Measurements from ENCODE around the gene TMEM273. TPM values are rescaled to one million over a fixed set of nuclear protein-coding genes. Genes with fewer than 3 reads are reported as not detected.

Gene TMEM273
- total RNA-seq, 2 experiments from 2014 or later, result 44.9 to 72.0 TPM

- no peak for ATAC-seq
- H3K27ac Mint-ChIP-seq, result peak overlapping the region; percentile 77
- peaks cover 37% of the 10 kb centered on the region for H3K4me1 Mint-ChIP-seq
- peaks cover 3% of the 10 kb centered on the region for H3K36me3 Mint-ChIP-seq
- H3K4me3 Mint-ChIP-seq, result peak overlapping the region; percentile 36
- H3K9me3 Mint-ChIP-seq (ENCODE audit: low read depth), result no peaks in the 10 kb centered on the region
- H3K27me3 Mint-ChIP-seq, result peaks cover 24% of the 10 kb centered on the region
- DNase-seq, result no peak
- CTCF ChIA-PET, result no interaction called here
These were observed 6.2 kb upstream of the TMEM273 start for GRCh38 chr10:49194212-49194920.

GRCh38 chr10:49191349-49191748 is 3.2 kb upstream of the TMEM273 start:
- ATAC-seq (no peak), DNase-seq (no peak)
- CTCF ChIA-PET, result no interaction called here
- peak overlapping the region; percentile 72 for H3K4me3 Mint-ChIP-seq
- peaks cover 6% of the 10 kb centered on the region for H3K36me3 Mint-ChIP-seq
- H3K9me3 Mint-ChIP-seq (ENCODE audit: low read depth), result no peaks in the 10 kb centered on the region
- peak overlapping the region; percentile 80 for H3K27ac Mint-ChIP-seq
- H3K4me1 Mint-ChIP-seq, result peaks cover 65% of the 10 kb centered on the region
- no peaks in the 10 kb centered on the region for H3K27me3 Mint-ChIP-seq

GRCh38 chr10:49189422-49189821 is 1.2 kb upstream of the TMEM273 start:
- H3K27ac Mint-ChIP-seq, result peak overlapping the region; percentile 80
- H3K27me3 Mint-ChIP-seq, result no peaks in the 10 kb centered on the region
- DNase-seq (no peak), ATAC-seq (no peak)
- no peaks in the 10 kb centered on the region for H3K9me3 Mint-ChIP-seq (ENCODE audit: low read depth)
- CTCF ChIA-PET, result interaction anchor here (1.0 to 2.0 kb wide), 4 partner anchors 12 to 533 kb away, joined by 3 to 5 read pairs (median 4); no protein-coding TSS in a partner anchor
- peaks cover 6% of the 10 kb centered on the region for H3K36me3 Mint-ChIP-seq
- peak overlapping the region; percentile 78 for H3K4me3 Mint-ChIP-seq
- peaks cover 77% of the 10 kb centered on the region for H3K4me1 Mint-ChIP-seq

DNA sequence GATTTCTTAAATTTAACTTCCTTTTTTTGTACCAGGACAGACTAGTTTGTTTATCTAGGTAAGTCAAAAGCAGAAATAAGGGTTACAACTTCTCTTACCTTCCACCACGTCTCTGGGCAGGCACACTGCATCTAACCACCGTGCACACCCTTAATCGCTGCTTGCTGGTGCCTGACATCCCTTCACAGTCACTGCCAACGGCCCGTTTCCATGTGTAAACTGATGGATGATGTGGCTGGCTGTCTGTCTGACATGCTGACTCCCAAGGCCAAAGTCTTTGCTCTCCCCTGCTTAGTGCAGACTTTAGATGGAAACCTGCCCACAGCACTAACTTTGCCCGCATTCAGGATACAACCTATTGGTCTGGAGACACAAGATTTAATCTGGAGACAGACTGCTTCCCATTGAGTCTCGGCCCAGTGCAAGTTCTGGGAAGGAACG is 1.1 kb downstream of the TMEM273 start:
- no peaks in the 10 kb centered on the region for H3K27me3 Mint-ChIP-seq
- ATAC-seq (no peak), DNase-seq (no peak)
- H3K4me1 Mint-ChIP-seq, result peaks cover 84% of the 10 kb centered on the region
- no peaks in the 10 kb centered on the region for H3K9me3 Mint-ChIP-seq (ENCODE audit: low read depth)
- peak overlapping the region; percentile 80 for H3K27ac Mint-ChIP-seq
- peak overlapping the region; percentile 78 for H3K4me3 Mint-ChIP-seq
- CTCF ChIA-PET, result no interaction called here
- H3K36me3 Mint-ChIP-seq, result peaks cover 12% of the 10 kb centered on the region

GRCh38 chr10:49186613-49187012 is 1.6 kb downstream of the TMEM273 start:
- DNase-seq, result no peak
- CTCF ChIA-PET, result no interaction called here
- H3K4me3 Mint-ChIP-seq, result peak overlapping the region; percentile 78
- H3K27me3 Mint-ChIP-seq, result no peaks in the 10 kb centered on the region
- peak overlapping the region; percentile 80 for H3K27ac Mint-ChIP-seq
- peaks cover 14% of the 10 kb centered on the region for H3K36me3 Mint-ChIP-seq
- ATAC-seq, result no peak
- peaks cover 88% of the 10 kb centered on the region for H3K4me1 Mint-ChIP-seq
- H3K9me3 Mint-ChIP-seq (ENCODE audit: low read depth), result no peaks in the 10 kb centered on the region

- peaks cover 12% of the 10 kb centered on the region for H3K36me3 Mint-ChIP-seq
- ATAC-seq (no peak), DNase-seq (no peak)
- CTCF ChIA-PET, result no interaction called here
- H3K4me1 Mint-ChIP-seq, result peaks cover 88% of the 10 kb centered on the region
- H3K27me3 Mint-ChIP-seq, result no peaks in the 10 kb centered on the region
- H3K9me3 Mint-ChIP-seq (ENCODE audit: low read depth), result no peaks in the 10 kb centered on the region
- peak overlapping the region; percentile 68 for H3K27ac Mint-ChIP-seq
- peak overlapping the region; percentile 51 for H3K4me3 Mint-ChIP-seq
These were observed 3.0 kb downstream of the TMEM273 start for GRCh38 chr10:49185213-49185612.

DNA sequence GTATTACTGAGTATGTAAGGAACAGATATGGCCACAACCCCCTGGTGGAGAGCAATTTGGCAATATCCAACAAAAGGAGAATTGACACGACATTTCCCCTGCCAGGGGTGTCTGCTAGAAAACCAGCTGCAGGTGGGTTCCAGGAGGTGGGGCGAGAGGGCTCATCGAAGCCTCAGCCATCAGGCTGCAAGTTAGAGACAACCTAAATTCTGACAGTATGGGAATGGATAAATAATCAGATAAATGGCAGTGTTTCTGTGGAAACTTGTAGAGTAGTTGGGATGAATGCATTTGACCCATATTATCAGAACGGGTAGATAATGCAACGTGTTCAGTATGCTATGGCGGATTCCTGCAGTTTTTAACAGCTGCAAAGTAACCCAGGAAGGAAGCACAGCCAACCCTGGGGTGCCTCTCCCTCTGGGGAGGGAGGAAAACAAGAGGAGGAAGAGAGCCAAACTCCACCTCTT is 3.5 kb downstream of the TMEM273 start:
- H3K4me1 Mint-ChIP-seq, result peaks cover 88% of the 10 kb centered on the region
- ATAC-seq (no peak), DNase-seq (peak; percentile 42)
- peaks cover 12% of the 10 kb centered on the region for H3K36me3 Mint-ChIP-seq
- H3K9me3 Mint-ChIP-seq (ENCODE audit: low read depth), result no peaks in the 10 kb centered on the region
- peak overlapping the region; percentile 63 for H3K4me3 Mint-ChIP-seq
- peak overlapping the region; percentile 91 for H3K27ac Mint-ChIP-seq
- H3K27me3 Mint-ChIP-seq, result no peaks in the 10 kb centered on the region
- CTCF ChIA-PET, result interaction anchor here (1.2 kb wide), 1 partner anchor 529 kb away, joined by 3 read pairs; no protein-coding TSS in a partner anchor

DNA sequence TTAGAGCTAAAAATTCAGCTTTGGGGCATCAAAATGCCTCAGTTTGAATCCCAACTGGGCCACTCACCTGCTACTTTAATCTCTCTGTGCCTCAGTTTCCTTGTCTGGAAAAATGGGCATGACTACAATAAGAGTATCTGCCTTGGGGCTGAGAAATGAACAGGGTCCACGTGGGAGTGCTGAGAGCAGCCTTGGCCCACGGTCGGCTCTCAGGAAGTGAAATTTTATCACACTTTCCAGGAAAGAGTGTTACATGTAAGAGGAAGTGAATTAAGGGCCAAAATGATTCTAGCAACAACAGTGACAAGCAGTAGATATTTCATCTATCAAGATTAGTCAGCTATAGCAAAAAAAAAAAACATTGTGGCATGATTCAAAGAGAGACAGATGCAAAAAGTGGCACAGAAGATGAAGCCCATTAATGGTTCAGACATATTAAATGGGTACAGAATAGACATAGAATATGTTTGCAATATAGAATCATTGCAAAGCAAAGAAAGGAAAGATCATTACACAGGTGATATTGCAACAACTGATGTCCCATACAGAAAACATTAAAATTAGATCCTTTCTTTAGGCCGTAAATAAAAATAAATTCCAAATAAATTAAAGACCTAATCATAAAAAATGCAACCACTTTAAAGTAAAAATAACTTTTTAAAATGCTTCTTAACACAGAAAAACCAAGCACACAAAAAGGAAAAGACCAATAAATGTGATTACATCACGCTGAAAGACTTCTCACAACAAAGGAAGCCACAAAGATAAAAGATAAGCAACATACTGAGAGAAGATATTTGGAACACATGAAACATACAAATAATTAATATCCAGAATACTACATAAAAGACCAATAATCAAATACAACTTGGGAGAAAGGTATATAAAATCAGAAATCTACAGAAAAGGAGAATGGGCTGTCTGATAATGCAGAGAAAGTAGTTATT is 4.3 kb downstream of the TMEM273 start:
- peaks cover 12% of the 10 kb centered on the region for H3K36me3 Mint-ChIP-seq
- CTCF ChIA-PET, result interaction anchor here (1.2 kb wide), 1 partner anchor 528 kb away, joined by 3 read pairs; no protein-coding TSS in a partner anchor
- peaks cover 87% of the 10 kb centered on the region for H3K4me1 Mint-ChIP-seq
- no peaks in the 10 kb centered on the region for H3K9me3 Mint-ChIP-seq (ENCODE audit: low read depth)
- DNase-seq, result peak; percentile 74
- peak; percentile 70 for ATAC-seq
- no peaks in the 10 kb centered on the region for H3K27me3 Mint-ChIP-seq
- H3K4me3 Mint-ChIP-seq, result peak overlapping the region; percentile 63
- H3K27ac Mint-ChIP-seq, result peak overlapping the region; percentile 91

- Mint-ChIP-seq H3K36me3 (peaks cover 12% of the 10 kb centered on the region), H3K9me3 (ENCODE audit: low read depth) (no peaks in the 10 kb centered on the region), H3K4me1 (peaks cover 87% of the 10 kb centered on the region), H3K27ac (peak overlapping the region; percentile 84), H3K27me3 (no peaks in the 10 kb centered on the region), H3K4me3 (no peak overlapping the region)
- no peak for DNase-seq
- ATAC-seq, result no peak
- CTCF ChIA-PET, result interaction anchor here (1.6 kb wide), 1 partner anchor 19 kb away, joined by 4 read pairs; no protein-coding TSS in a partner anchor
These were observed 5.4 kb downstream of the TMEM273 start for GRCh38 chr10:49182776-49183175.

GRCh38 chr10:49180444-49180860 is 7.7 kb downstream of the TMEM273 start:
- peaks cover 88% of the 10 kb centered on the region for H3K4me1 Mint-ChIP-seq
- CTCF ChIA-PET, result no interaction called here
- H3K27ac Mint-ChIP-seq, result peak overlapping the region; percentile 90
- DNase-seq (no peak), ATAC-seq (no peak)
- H3K36me3 Mint-ChIP-seq, result peaks cover 15% of the 10 kb centered on the region
- H3K27me3 Mint-ChIP-seq, result no peaks in the 10 kb centered on the region
- peak overlapping the region; percentile 43 for H3K4me3 Mint-ChIP-seq
- no peaks in the 10 kb centered on the region for H3K9me3 Mint-ChIP-seq (ENCODE audit: low read depth)

DNA sequence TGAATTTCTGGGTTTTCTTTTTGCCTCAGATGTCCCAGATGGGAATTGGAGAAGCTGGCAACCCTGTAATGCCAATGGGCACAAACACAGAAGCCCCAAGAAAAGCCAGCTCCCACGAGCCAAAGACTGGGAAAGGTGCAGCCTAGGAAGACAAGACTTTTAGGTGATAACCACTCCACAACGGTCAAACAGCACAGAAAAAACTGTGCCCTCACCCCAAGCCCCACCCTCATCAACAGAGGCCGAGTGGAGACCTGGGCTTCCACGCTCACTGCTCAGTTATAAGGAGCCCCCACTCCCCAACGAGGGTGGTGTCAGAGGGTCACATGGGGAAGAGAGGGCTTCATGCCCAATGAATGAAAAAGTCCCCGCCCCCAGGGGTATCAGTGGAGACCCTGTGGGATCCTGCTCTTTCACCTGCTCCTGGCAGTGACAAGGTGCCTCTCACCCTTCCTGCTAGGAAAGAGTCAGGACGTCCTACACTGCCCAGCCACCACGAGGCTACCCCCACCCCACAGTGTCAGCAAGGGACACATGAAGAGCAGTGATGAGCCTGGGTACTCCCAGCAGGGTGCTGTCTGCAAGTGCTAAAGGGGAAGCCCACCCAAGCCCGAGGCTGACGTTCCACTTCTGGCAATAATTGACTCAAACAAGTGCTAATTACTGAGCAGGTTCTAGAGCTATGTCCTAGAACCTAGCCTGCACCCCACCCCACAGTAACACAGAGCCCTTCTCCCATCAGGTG is 8.3 kb downstream of the TMEM273 start:
- H3K9me3 Mint-ChIP-seq (ENCODE audit: low read depth), result no peaks in the 10 kb centered on the region
- H3K4me1 Mint-ChIP-seq, result peaks cover 90% of the 10 kb centered on the region
- DNase-seq, result peak; percentile 59
- H3K4me3 Mint-ChIP-seq, result peak overlapping the region; percentile 43
- H3K36me3 Mint-ChIP-seq, result peaks cover 17% of the 10 kb centered on the region
- no peaks in the 10 kb centered on the region for H3K27me3 Mint-ChIP-seq
- peak; percentile 17 for ATAC-seq
- CTCF ChIA-PET, result interaction anchor here (1.2 kb wide), 1 partner anchor 23 kb away, joined by 3 read pairs; no protein-coding TSS in a partner anchor
- peak overlapping the region; percentile 90 for H3K27ac Mint-ChIP-seq

- H3K4me3 Mint-ChIP-seq, result no peak overlapping the region
- H3K27ac Mint-ChIP-seq, result peak overlapping the region; percentile 99
- DNase-seq, result peak; percentile 38
- no peaks in the 10 kb centered on the region for H3K27me3 Mint-ChIP-seq
- no peaks in the 10 kb centered on the region for H3K9me3 Mint-ChIP-seq (ENCODE audit: low read depth)
- H3K36me3 Mint-ChIP-seq, result peaks cover 14% of the 10 kb centered on the region
- no peak for ATAC-seq
- CTCF ChIA-PET, result interaction anchor here (1.2 to 1.8 kb wide), 2 partner anchors 14 to 22 kb away, joined by 3 to 9 read pairs; no protein-coding TSS in a partner anchor
- H3K4me1 Mint-ChIP-seq, result peaks cover 82% of the 10 kb centered on the region
These were observed 9.4 kb downstream of the TMEM273 start for GRCh38 chr10:49178489-49179471.

All from activated CD8-positive, alpha-beta memory T cell treated with anti-CD3 and anti-CD28 coated beads, Interleukin-2, amount 10 ng/mL, durations not matched to agents 7 days and 5 days (primary cell).